T-cell (primary cell): Measurements from ENCODE around the gene MIB2. TPM values are rescaled to one million over a fixed set of nuclear protein-coding genes. Genes with fewer than 3 reads are reported as not detected.
"Not testable (repeated sequence)": the region's sequence is repeated elsewhere in the genome, so short reads cannot be mapped to it uniquely, and the experiment has no call there.

ENCODE experiments used
- ATAC-seq, 4 experiments: fragments of 200-7000 bp in 3 of 4; fragments of 150-1000 bp in 1 of 4; cut with Tn5 transposase; replicated peaks in 1 of 4; 1 replicate in 3 of 4; 2 replicates in 1 of 4; pipeline ENCODE4 v1.10.0; 2021; ENCODE audit warnings: moderate library complexity in 3 of 4, mild to moderate bottlenecking in 2 of 4, moderate number of reproducible peaks in 1 of 4
- CTCF ChIA-PET, 2 donors: fragments of 300-600 bp; sonication (Branson Sonifier 250); formaldehyde crosslinking; loops; one replicate each; lab custom pipeline; 2022; ENCODE audit warnings: antibody characterized with exemption in 2 of 2; lab: Charles Lee
- POLR2A ChIA-PET, 2 donors: fragments of 300-600 bp; sonication (Branson Sonifier 250); formaldehyde crosslinking; loops; one replicate each; lab custom pipeline; 2022; ENCODE audit warnings: antibody characterized with exemption in 2 of 2; lab: Charles Lee
- DNase-seq, 35 experiments: peaks; one replicate each; pipeline versions ENCODE4 v3.0.0 to v3.0.0-alpha.2; 2013 to 2023
- H3K27ac ChIP-seq: one replicate; pipeline ENCODE4 v1.5.1; 2013; ENCODE audit warnings: low read length
- H3K27me3 ChIP-seq, 2 experiments: replicated peaks in 1 of 2; 1 replicate in 1 of 2; 2 replicates in 1 of 2; pipeline versions ENCODE4 v1.6.1 to v1.7.0; 2013; ENCODE audit warnings: low read length in 1 of 2, mixed read lengths in 1 of 2; ENCODE audit not compliant: control insufficient read depth in 2 of 2, insufficient read depth in 2 of 2; ENCODE audit errors: extremely low read depth in 1 of 2
- H3K36me3 ChIP-seq, 2 donors: 1 replicate in 1 of 2; 2 replicates in 1 of 2; pipeline versions ENCODE4 v1.6.1 to v1.7.0; 2013; ENCODE audit warnings: low read length in 1 of 2; ENCODE audit not compliant: control insufficient read depth in 2 of 2, insufficient read depth in 1 of 2; ENCODE audit errors: extremely low read depth in 1 of 2
- H3K4me1 ChIP-seq, 2 experiments: 1 replicate in 1 of 2; 2 replicates in 1 of 2; pipeline versions ENCODE4 v1.6.1 to v1.7.0; 2013; ENCODE audit warnings: low read length in 2 of 2, mixed read lengths in 1 of 2; ENCODE audit not compliant: insufficient read depth in 2 of 2, control insufficient read depth in 1 of 2; ENCODE audit errors: extremely low read depth in 1 of 2
- H3K4me3 ChIP-seq, 2 donors: 1 replicate in 1 of 2; 2 replicates in 1 of 2; pipeline versions ENCODE4 v1.5.1 to v1.7.0; 2013; ENCODE audit warnings: mild to moderate bottlenecking in 2 of 2, low read length in 1 of 2, moderate library complexity in 1 of 2; ENCODE audit not compliant: control insufficient read depth in 1 of 2; ENCODE audit errors: extremely low read depth in 1 of 2
- H3K9me3 ChIP-seq: 2 replicates; pipeline ENCODE4 v1.7.0; 2013
- H3K27ac Mint-ChIP-seq, 2 donors: one replicate each; pipeline ENCODE4 v1.8.0; 2020 to 2021; ENCODE audit warnings: mild to moderate bottlenecking in 2 of 2, mixed read lengths in 2 of 2
- H3K27me3 Mint-ChIP-seq, 2 donors: one replicate each; pipeline ENCODE4 v1.8.0; 2021 to 2022; ENCODE audit warnings: mixed read lengths in 2 of 2
- H3K36me3 Mint-ChIP-seq: one replicate; pipeline ENCODE4 v1.8.0; 2021; ENCODE audit warnings: mixed read lengths
- H3K4me1 Mint-ChIP-seq, 3 donors: one replicate each; pipeline ENCODE4 v1.8.0; 2020 to 2022; ENCODE audit warnings: mixed read lengths in 3 of 3, mild to moderate bottlenecking in 1 of 3
- H3K4me3 Mint-ChIP-seq, 3 donors: one replicate each; pipeline ENCODE4 v1.8.0; 2020 to 2022; ENCODE audit warnings: mild to moderate bottlenecking in 3 of 3, mixed read lengths in 3 of 3, moderate library complexity in 3 of 3
- H3K9me3 Mint-ChIP-seq, 3 donors: one replicate each; pipeline ENCODE4 v1.8.0; 2020 to 2022; ENCODE audit warnings: mixed read lengths in 3 of 3
- WGBS: methylation state at CpG from one replicate; pipeline ENCODE4 v1.1.5; 2013; ENCODE audit warnings: missing lambda C conversion rate; ENCODE audit not compliant: insufficient coverage; 5-methylcytosine and 5-hydroxymethylcytosine counted together
- total RNA-seq, 35 experiments: library from RNA in 6 of 35; stranded (reverse) in 6 of 35; fragments of 120-200 nt in 1 of 35; gene quantifications; one replicate each; pipeline versions ENCODE4 v1.2.1 to v1.2.4 and lab custom pipeline; 2013 to 2026

MIB2 gene
- total RNA-seq, 5 donors from 2014 or later (not counting 1 experiment from before 2014, with no cell fraction given) = 68.9 to 105 (median 103) TPM

DNA sequence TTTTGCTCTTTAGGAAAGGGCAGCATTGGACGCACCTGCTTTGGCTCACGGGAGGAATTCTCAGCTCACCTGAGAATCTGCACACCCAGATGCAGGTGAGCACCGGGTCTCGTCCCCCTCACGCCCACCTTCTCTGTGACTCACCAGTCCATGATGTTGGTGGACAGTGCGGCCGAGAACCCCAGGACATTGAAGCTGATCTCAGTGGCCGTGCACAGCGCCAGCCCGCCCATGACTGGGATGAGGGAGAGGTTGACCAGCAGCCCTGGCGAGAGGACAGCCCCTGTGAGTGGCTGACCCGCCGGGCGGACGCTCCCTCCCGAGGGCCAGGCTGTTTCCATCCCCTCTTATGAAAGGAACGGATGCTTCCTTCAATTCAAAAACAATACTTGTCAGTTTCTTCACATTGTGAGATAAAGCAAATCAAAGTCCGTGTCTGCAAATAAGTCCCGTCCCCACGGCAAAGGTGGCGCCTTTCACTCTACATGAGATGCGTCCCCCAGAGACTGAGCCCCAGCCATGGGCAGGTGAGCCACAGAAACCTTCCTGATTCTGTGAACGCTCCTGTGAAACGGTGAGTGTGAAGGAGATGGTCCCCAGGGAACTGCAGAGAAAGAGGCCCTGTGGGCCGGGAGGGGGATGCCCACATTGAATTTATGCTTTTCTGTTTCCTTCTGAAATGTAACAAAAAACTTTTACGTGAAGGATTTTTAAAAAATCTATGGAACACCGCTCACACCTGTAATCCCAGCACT is 56.2 kb downstream of the MIB2 start:
- CTCF ChIA-PET = no interaction called here
- Histone ChIP-seq H3K9me3 (no peaks in the 10 kb centered on the region), H3K27ac (no peak overlapping the region), H3K4me3 (no peak overlapping the region), H3K36me3 (peaks cover 0 to 46% of the 10 kb centered on the region in 2 donors), H3K27me3 (no peaks in the 10 kb centered on the region), H3K4me1 (peaks cover 0 to 3% of the 10 kb centered on the region in 2 experiments)
- ATAC-seq (no peak), DNase-seq (no peak)
- no peak overlapping the region for H3K4me3 Mint-ChIP-seq
- H3K27ac Mint-ChIP-seq = no peak overlapping the region
- peaks cover 44% of the 10 kb centered on the region for H3K36me3 Mint-ChIP-seq
- H3K4me1 Mint-ChIP-seq = peaks cover 0 to 12% (median 3%) of the 10 kb centered on the region in 3 donors
- 90% methylated on average over 17 of the region's 27 CpGs for WGBS
- H3K9me3 Mint-ChIP-seq = no peaks in the 10 kb centered on the region
- POLR2A ChIA-PET = no interaction called here
- H3K27me3 Mint-ChIP-seq = no peaks in the 10 kb centered on the region

DNA sequence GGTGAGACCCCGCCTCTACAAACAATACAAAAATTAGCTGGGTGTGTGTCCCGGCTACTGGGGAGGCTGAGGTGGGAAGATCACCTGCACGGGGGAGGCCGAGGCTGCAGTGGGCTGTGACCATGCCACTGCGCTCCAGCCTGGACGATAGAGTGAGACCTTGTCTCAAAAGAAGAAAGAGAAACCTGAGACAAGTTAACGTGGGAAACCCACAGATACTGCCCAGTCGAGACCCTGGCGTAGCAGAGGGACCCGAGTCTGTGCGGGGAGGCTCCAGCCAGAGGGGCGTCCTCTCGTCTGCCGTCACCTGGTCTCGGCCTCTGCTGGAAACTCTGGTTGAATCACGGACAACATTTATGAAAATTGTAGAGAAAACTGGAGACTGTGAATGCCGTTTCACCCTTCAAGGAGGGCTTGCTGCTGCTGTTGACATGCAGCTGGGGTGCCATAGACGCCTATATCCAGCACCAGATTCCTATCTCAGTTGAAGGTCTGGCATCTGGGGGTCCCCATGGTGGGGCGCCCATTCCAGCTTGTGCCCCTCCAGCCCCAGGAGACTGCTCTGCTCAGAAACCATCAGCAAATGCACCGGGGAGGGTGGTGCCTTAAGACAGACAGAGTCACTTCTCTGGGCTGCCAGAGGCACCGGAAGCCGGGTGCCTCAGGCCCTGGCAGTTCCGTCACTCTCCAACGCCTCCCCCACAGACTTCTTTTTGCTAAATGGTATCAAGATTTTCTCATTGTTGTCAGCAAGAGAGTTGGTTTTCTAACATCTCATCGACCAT is 57.1 kb downstream of the MIB2 start:
- no peaks in the 10 kb centered on the region for H3K9me3 ChIP-seq
- Mint-ChIP-seq H3K27me3 (no peaks in the 10 kb centered on the region), H3K9me3 (no peaks in the 10 kb centered on the region), H3K36me3 (peaks cover 42% of the 10 kb centered on the region), H3K4me1 (peaks cover 1 to 14% (median 5%) of the 10 kb centered on the region in 3 donors), H3K4me3 (no peak overlapping the region), H3K27ac (no peak overlapping the region)
- 93% methylated on average over 16 of the region's 25 CpGs for WGBS
- H3K36me3 ChIP-seq = peaks cover 0 to 43% of the 10 kb centered on the region in 2 donors
- H3K4me1 ChIP-seq = peaks cover 0 to 6% of the 10 kb centered on the region in 2 experiments
- DNase-seq (no peak), ATAC-seq (no peak)
- POLR2A ChIA-PET = no interaction called here
- CTCF ChIA-PET = no interaction called here
- no peak overlapping the region for H3K4me3 ChIP-seq
- no peaks in the 10 kb centered on the region for H3K27me3 ChIP-seq
- H3K27ac ChIP-seq = no peak overlapping the region

DNA sequence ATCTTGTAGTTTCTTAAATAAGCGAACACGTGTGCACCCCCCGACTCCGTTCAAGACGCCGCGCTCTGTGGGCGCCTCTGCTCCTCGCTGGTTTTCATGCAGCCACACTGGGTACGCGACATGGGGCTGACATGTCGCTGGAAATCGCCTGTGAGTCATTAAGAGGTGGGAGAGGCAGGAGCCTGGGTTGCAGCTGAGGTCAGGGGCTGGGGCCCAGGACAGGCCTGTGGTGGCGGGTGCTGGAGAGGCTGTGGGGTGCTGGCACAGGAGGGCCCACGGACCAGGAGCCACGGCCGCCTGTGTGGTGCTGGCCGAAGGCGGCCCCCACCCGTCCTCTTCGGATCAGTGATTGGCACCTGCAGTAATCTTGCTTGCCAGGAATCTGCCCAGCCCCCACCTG is 59.5 kb downstream of the MIB2 start:
- H3K27ac ChIP-seq, H3K4me3 Mint-ChIP-seq, CTCF ChIA-PET, H3K27me3 Mint-ChIP-seq, H3K9me3 ChIP-seq, DNase-seq, POLR2A ChIA-PET, H3K4me3 ChIP-seq, H3K27me3 ChIP-seq, H3K9me3 Mint-ChIP-seq, ATAC-seq: not testable (repeated sequence)
- 92% methylated on average over 12 of the region's 21 CpGs for WGBS
- Mint-ChIP-seq H3K27ac (peak overlapping the region in 1 of 2 donors; percentile 46), H3K36me3 (peaks cover 31% of the 10 kb centered on the region), H3K4me1 (peaks cover 23 to 34% (median 28%) of the 10 kb centered on the region in 3 donors)
- Histone ChIP-seq H3K36me3 (peaks cover 0 to 25% of the 10 kb centered on the region in 2 donors), H3K4me1 (peaks cover 6 to 24% of the 10 kb centered on the region in 2 experiments)

DNA sequence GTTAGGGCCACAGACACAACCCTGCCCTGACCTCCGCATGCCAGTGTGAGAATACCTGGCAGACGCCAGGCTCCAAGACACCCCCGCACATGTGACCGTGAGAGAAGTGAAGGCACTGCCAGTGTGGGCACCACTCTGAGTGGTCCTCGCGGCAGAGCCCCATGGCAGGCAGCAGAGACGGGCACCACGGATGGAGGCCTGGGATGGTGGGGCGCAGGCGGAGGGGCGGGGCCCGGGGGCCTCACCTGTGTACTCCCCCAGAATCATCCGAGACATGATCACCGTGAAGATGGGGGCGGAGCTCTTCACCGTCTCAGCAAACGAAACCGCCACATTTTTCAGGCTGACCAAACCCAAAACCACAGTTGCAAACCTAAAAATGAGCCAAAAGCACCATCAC is 59.9 kb downstream of the MIB2 start:
- CTCF ChIA-PET, H3K27ac ChIP-seq, DNase-seq: not testable (repeated sequence)

DNA sequence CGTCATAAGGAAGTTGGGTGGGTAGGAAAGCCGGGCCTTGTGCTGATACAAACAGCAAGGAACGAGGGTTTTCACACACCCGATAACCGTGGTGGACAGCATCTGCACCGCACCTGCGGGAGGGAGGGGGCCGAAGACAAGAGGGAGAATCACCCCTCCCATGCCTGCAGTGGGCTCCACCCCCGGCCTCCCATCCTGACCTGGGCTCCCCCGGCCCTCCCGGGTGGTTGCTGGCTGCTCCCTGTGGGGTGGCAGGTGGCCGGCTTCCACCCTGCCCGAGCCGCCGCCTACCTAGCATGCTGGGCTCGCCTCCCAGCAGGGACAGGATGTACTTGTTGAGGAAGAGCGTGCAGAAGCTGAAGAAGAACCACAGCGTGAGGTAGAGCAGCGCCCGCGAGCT is 60.8 kb downstream of the MIB2 start:
- H3K4me3 Mint-ChIP-seq, H3K27ac Mint-ChIP-seq, H3K27ac ChIP-seq, H3K9me3 ChIP-seq, ATAC-seq, POLR2A ChIA-PET, DNase-seq, H3K9me3 Mint-ChIP-seq, H3K27me3 ChIP-seq, CTCF ChIA-PET, H3K4me3 ChIP-seq, H3K27me3 Mint-ChIP-seq: not testable (repeated sequence)
- H3K4me1 ChIP-seq = peaks cover 6 to 27% of the 10 kb centered on the region in 2 experiments
- Mint-ChIP-seq H3K36me3 (peaks cover 25% of the 10 kb centered on the region), H3K4me1 (peaks cover 25 to 42% (median 34%) of the 10 kb centered on the region in 3 donors)
- H3K36me3 ChIP-seq = peaks cover 0 to 16% of the 10 kb centered on the region in 2 donors
- WGBS = no CpG with 5 or more reads among the region's 21 CpGs

More for the DNA sequence above, 59.9 kb downstream of the MIB2 start:
- H3K9me3 ChIP-seq, H3K4me3 ChIP-seq, H3K9me3 Mint-ChIP-seq, ATAC-seq, H3K27me3 Mint-ChIP-seq, H3K4me3 Mint-ChIP-seq, H3K27me3 ChIP-seq, POLR2A ChIA-PET, H3K27ac Mint-ChIP-seq: not testable (repeated sequence)
- peaks cover 23 to 34% (median 28%) of the 10 kb centered on the region in 3 donors for H3K4me1 Mint-ChIP-seq
- peaks cover 27% of the 10 kb centered on the region for H3K36me3 Mint-ChIP-seq
- WGBS = no CpG with 5 or more reads among the region's 18 CpGs
- Histone ChIP-seq H3K36me3 (peaks cover 0 to 21% of the 10 kb centered on the region in 2 donors), H3K4me1 (peaks cover 6 to 24% of the 10 kb centered on the region in 2 experiments)

DNA sequence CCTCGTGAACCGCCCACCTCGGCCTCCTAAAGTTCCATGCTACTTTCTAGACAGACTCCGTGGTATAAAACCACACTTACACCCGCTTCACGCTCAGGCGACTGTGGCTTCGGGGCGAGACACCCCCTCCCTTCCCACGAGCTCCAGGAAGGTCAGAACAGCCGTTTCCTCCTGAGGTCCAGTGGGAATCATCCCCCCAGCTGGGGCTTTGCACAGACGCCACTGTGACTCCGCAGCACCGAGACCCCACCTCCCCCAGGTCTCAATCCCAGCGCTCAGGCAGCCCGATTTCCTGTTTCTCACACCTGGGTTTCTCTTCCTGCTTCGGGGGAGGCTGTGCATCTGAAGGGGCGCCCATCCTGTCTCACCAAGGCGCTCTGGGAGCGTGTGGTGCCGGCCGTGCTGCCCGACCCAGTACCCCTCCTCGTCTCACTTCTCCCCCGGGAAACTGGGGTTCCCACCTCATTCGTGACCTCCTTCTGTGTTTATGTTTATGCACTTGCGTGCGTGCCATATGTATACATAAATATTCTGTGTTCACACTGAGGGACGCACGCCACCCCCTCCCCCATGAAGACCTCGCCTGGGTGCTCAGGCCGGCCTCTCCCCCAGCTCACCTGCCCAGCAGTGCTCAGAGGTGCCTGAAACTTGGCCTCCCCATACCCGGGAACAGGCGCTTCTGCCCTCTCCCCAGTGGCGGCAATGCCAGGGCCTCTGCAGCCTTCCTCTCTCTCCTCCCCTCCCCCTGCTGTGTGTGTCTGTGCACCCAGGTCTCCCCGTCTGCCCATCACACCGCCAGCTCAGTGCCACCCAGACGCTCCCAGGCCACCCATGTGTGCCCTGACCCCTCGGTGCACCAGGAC is 62.6 kb downstream of the MIB2 start:
- Histone ChIP-seq H3K4me1 (peaks cover 6 to 27% of the 10 kb centered on the region in 2 experiments), H3K36me3 (peaks cover 0 to 6% of the 10 kb centered on the region in 2 donors), H3K4me3 (peak overlapping the region; percentile 43 to 77), H3K27ac (peak overlapping the region; percentile 72), H3K9me3 (no peaks in the 10 kb centered on the region), H3K27me3 (no peaks in the 10 kb centered on the region)
- Mint-ChIP-seq H3K9me3 (no peaks in the 10 kb centered on the region), H3K36me3 (peaks cover 16% of the 10 kb centered on the region), H3K27me3 (no peaks in the 10 kb centered on the region), H3K27ac (peak overlapping the region; percentile 95 to 97), H3K4me1 (peaks cover 29 to 55% (median 41%) of the 10 kb centered on the region in 3 donors), H3K4me3 (peak overlapping the region; percentile 83 to 93 (median 85))
- WGBS = 10% methylated on average over 33 of the region's 39 CpGs
- ChIA-PET POLR2A (no interaction called here), CTCF (interaction anchor here in 1 of 2 donors (0.9 kb wide), 1 partner anchor 12 kb away, joined by 5 read pairs; no protein-coding TSS in a partner anchor)
- ATAC-seq (peak; percentile 77 to 86 (median 84)), DNase-seq (peak; percentile 14 to 74 (median 39))
